Measurements from ENCODE around the gene TRAF2. TPM values are rescaled to one million over a fixed set of nuclear protein-coding genes. Genes with fewer than 3 reads are reported as not detected.

TRAF2 gene
- total and polyA plus RNA-seq, 2 of the 8 experiments (the other 6 are each of a cell fraction or from before 2014, with no cell fraction given), result 26.9 to 50.2 TPM

DNA sequence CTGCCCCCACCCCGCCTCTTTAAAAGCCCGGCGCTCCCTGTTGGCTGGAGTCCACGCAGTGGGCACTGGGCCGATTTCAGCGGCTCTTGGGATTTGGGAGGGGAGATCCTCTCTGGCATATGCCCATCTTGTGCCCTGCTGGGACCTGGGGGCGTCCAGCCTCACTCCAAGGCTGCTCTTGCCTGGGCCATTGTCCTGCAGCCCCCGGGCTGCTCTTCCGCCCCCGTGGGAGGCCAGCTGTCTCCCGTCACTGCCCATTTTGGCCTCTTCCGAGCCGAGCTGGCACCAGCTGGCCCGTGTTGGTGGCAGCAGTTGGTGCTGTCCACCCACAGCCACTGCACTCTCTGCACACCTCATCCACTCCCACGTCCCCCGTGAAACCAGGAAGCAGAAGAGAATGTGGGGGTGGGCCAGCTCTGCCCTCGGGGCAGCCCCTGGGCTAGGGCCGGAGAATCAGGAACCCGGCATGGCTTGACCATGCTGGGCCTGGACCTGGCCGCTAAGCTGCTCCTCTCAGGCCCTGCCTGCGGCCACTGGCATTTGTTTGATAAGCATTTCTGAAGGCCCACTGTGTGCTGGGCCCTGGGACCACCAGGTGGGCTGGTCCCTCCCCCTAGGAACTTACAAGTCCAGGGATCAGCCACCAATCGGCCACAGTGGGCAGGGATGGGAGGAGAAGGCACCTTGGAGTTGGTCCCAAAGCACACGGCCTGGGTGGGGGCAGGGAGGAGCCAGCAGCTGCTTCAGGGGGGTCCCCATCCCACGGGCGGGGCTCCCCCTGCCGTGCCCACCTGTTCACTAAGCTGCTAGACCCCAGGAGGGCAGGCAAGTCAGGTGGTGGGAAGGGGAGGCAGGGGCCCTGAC, 60.9 kb downstream of the TRAF2 start:
- WGBS, 2 experiments (ENCODE audit: extremely low coverage in 1 of 2, insufficient coverage in 1 of 2, insufficient read length in 1 of 2, insufficient replicate concordance in 2 of 2, low coverage in 1 of 2, low lambda C conversion rate in 2 of 2, missing lambda C conversion rate in 1 of 2), result 89% methylated on average over 22 of the region's 26 CpGs; no CpG with 5 or more reads in 1 of the 2 experiments
- H2BK120ac ChIP-seq (replicated peaks; ENCODE audit: low read depth, low read length), result no peak overlapping the region
- H3K23ac ChIP-seq (ENCODE audit: insufficient read length), result no peak overlapping the region
- H3K79me1 ChIP-seq (ENCODE audit: low read depth, low read length), result no peaks in the 10 kb centered on the region
- H2BK20ac ChIP-seq (ENCODE audit: low read length), result no peak overlapping the region
- H3K79me2 ChIP-seq (ENCODE audit: control insufficient read depth in 1 of 2, insufficient read depth in 2 of 2, low read length in 2 of 2), result peaks cover 0 to 3% of the 10 kb centered on the region in 2 experiments; a peak in 1 of 4 replicates
- no peak overlapping the region for H2AK5ac ChIP-seq (ENCODE audit: low read depth, low read length)
- CTCF ChIA-PET (ENCODE audit: partially characterized antibody), result interaction anchor here (0.6 to 4.4 kb wide), 52 partner anchors 8 to 496 kb away, joined by 3 to 63 read pairs (median 5); partner anchors contain the start of genes ABCA2, AJM1, CLIC3 and FUT7
- peak overlapping the region; percentile 93 for H3K4ac ChIP-seq (replicated peaks; ENCODE audit: insufficient read length, low read depth, low read length)
- peaks cover 8% of the 10 kb centered on the region; the same call in 1 of the 2 replicates for H3K23me2 ChIP-seq (ENCODE audit: low read depth, low read length)
- no peak overlapping the region for H3K14ac ChIP-seq (ENCODE audit: insufficient read length)
- no peaks in the 10 kb centered on the region for H3K27me3 ChIP-seq (replicated peaks in 1 of 4; ENCODE audit: control insufficient read depth in 3 of 4, extremely low read depth in 1 of 4, insufficient read depth in 3 of 4, low read length in 3 of 4)
- H3K9me3 ChIP-seq (ENCODE audit: insufficient read depth in 2 of 2, low read depth in 1 of 2, low read length in 1 of 2), result no peaks in the 10 kb centered on the region
- H2BK12ac ChIP-seq (ENCODE audit: low read depth, low read length), result peak overlapping the region; percentile 68; the same call in 1 of the 2 replicates
- peaks cover 0 to 8% (median 2%) of the 10 kb centered on the region in 4 experiments; a peak in 4 of 8 replicates for H3K36me3 ChIP-seq (ENCODE audit: control insufficient read depth in 2 of 4, insufficient read depth in 4 of 4, low read length in 3 of 4)
- no peak overlapping the region for H2AFZ ChIP-seq (ENCODE audit: low read length)
- H3K27ac ChIP-seq (ENCODE audit: low read depth, low read length), result no peak overlapping the region
- H4K8ac ChIP-seq (ENCODE audit: extremely low read depth, insufficient read depth, low read length), result peak overlapping the region; percentile 75
- H2BK15ac ChIP-seq (ENCODE audit: low read length), result 0 out of 2 replicates have a peak overlapping the region, but pooled peaks have one; percentile 81
- H4K20me1 ChIP-seq (replicated peaks in 1 of 2; ENCODE audit: control insufficient read depth in 1 of 2, insufficient read depth in 2 of 2, low read length in 2 of 2), result peaks cover 5 to 10% of the 10 kb centered on the region in 2 experiments
- H3K9ac ChIP-seq (replicated peaks in 1 of 4; ENCODE audit: extremely low read depth in 1 of 4, low read depth in 3 of 4, low read length in 3 of 4), result no peak overlapping the region
- peak overlapping the region; percentile 78; the same call in 1 of the 2 replicates for H2BK5ac ChIP-seq (ENCODE audit: low read depth, low read length)
- TF ChIP-seq EP300 (IDR thresholded peaks at IDR 0.05; ENCODE audit: borderline replicate concordance in 1 of 2, low read depth in 2 of 2, low read length in 2 of 2), result no peak
- H3K4me1 ChIP-seq (replicated peaks in 1 of 4; ENCODE audit: control insufficient read depth in 3 of 4, insufficient read depth in 4 of 4, low read length in 3 of 4), result peaks cover 0 to 25% (median 17%) of the 10 kb centered on the region in 4 experiments; a peak in 5 of 7 replicates
- no peak overlapping the region for H4K91ac ChIP-seq (replicated peaks; ENCODE audit: insufficient read length, low read length)
- H3K4me2 ChIP-seq (ENCODE audit: insufficient read depth in 1 of 2, low read depth in 2 of 2, low read length in 2 of 2), result no peak overlapping the region
- FAIRE-seq, result no peak
- H4K5ac ChIP-seq (ENCODE audit: insufficient read length, low read depth, low read length), result no peak overlapping the region
- POLR2A ChIA-PET (ENCODE audit: partially characterized antibody), result interaction anchor here (1.0 to 1.3 kb wide), 5 partner anchors 35 to 222 kb away, joined by 3 to 5 read pairs (median 3); no protein-coding TSS in a partner anchor
- no peak overlapping the region for H3K4me3 ChIP-seq (ENCODE audit: extremely low read depth in 1 of 4, insufficient read depth in 2 of 4, low read depth in 3 of 4, low read length in 4 of 4)
- H3K56ac ChIP-seq (replicated peaks; ENCODE audit: insufficient read length, low read depth, low read length), result no peak overlapping the region
- no peak overlapping the region; the same call in 1 of the 2 replicates for H3K18ac ChIP-seq (ENCODE audit: extremely low read depth, low read length)
- no peak for DNase-seq (ENCODE audit: low read depth in 1 of 2, low spot score in 2 of 2)

Measured in H1 (cell line).